Muscle layer of duodenum (tissue), 2 donors: Measurements from ENCODE around the gene SORBS1.
"Not testable (repeated sequence)": the region's sequence is repeated elsewhere in the genome, so short reads cannot be mapped to it uniquely, and the experiment has no call there.

ENCODE experiments used
- H3K27ac ChIP-seq: one replicate; pipeline ENCODE4 v1.7.0; 2013; ENCODE audit warnings: mild to moderate bottlenecking, low read length
- H3K27me3 ChIP-seq: one replicate; pipeline ENCODE4 v1.7.0; 2013; ENCODE audit warnings: low read depth, mild to moderate bottlenecking, control low read depth, low read length
- H3K36me3 ChIP-seq, 2 donors: one replicate each; pipeline ENCODE4 v1.7.0; 2013; ENCODE audit warnings: low read length in 2 of 2, control low read depth in 1 of 2, mild to moderate bottlenecking in 1 of 2; ENCODE audit not compliant: insufficient read depth in 2 of 2, control insufficient read depth in 1 of 2
- H3K4me1 ChIP-seq, 2 donors: one replicate each; pipeline ENCODE4 v1.7.0; 2013; ENCODE audit warnings: low read length in 2 of 2, mild to moderate bottlenecking in 2 of 2, control low read depth in 1 of 2, moderate library complexity in 1 of 2; ENCODE audit not compliant: insufficient read depth in 2 of 2, control insufficient read depth in 1 of 2
- H3K4me3 ChIP-seq, 2 donors: one replicate each; pipeline ENCODE4 v1.7.0; 2013; ENCODE audit warnings: low read length in 2 of 2, low read depth in 1 of 2, mild to moderate bottlenecking in 1 of 2
- H3K9me3 ChIP-seq, 2 donors: one replicate each; pipeline ENCODE4 v1.7.0; 2013; ENCODE audit warnings: low read length in 2 of 2, control low read depth in 1 of 2, mild to moderate bottlenecking in 1 of 2; ENCODE audit not compliant: control insufficient read depth in 1 of 2
- donor health status: healthy.

The SORBS1 gene

GRCh38 chr10:95350219-95350829, 210.8 kb downstream of the SORBS1 start:
- Histone ChIP-seq H3K4me3 (no peak overlapping the region), H3K4me1 (peaks cover 0 to 31% of the 10 kb centered on the region in 2 donors), H3K27me3 (no peaks in the 10 kb centered on the region), H3K9me3 (no peaks in the 10 kb centered on the region), H3K27ac (peak overlapping the region; percentile 18), H3K36me3 (peaks cover 27 to 53% of the 10 kb centered on the region in 2 donors)

GRCh38 chr10:95347402-95347766, 213.8 kb downstream of the SORBS1 start:
- H3K9me3 ChIP-seq, H3K27ac ChIP-seq, H3K27me3 ChIP-seq, H3K4me3 ChIP-seq: not testable (repeated sequence)
- Histone ChIP-seq H3K4me1 (peaks cover 0 to 28% of the 10 kb centered on the region in 2 donors), H3K36me3 (peaks cover 10 to 37% of the 10 kb centered on the region in 2 donors)

- Histone ChIP-seq H3K36me3 (peaks cover 10 to 36% of the 10 kb centered on the region in 2 donors), H3K27me3 (no peaks in the 10 kb centered on the region), H3K4me1 (peaks cover 0 to 31% of the 10 kb centered on the region in 2 donors), H3K4me3 (no peak overlapping the region), H3K9me3 (no peaks in the 10 kb centered on the region), H3K27ac (no peak overlapping the region)
These were observed 214.3 kb downstream of the SORBS1 start for GRCh38 chr10:95346715-95347401.

GRCh38 chr10:95343573-95343972, 217.6 kb downstream of the SORBS1 start:
- Histone ChIP-seq H3K4me1 (peaks cover 0 to 22% of the 10 kb centered on the region in 2 donors), H3K36me3 (peaks cover 14 to 37% of the 10 kb centered on the region in 2 donors), H3K27me3 (no peaks in the 10 kb centered on the region), H3K4me3 (no peak overlapping the region), H3K27ac (no peak overlapping the region), H3K9me3 (no peaks in the 10 kb centered on the region)

GRCh38 chr10:95341716-95342130, 219.4 kb downstream of the SORBS1 start:
- Histone ChIP-seq H3K36me3 (peaks cover 16 to 46% of the 10 kb centered on the region in 2 donors), H3K4me3 (no peak overlapping the region), H3K27me3 (no peaks in the 10 kb centered on the region), H3K27ac (peak overlapping the region; percentile 28), H3K4me1 (peaks cover 0 to 15% of the 10 kb centered on the region in 2 donors), H3K9me3 (no peaks in the 10 kb centered on the region)

- H3K4me1 ChIP-seq = peaks cover 3 to 29% of the 10 kb centered on the region in 2 donors
- no peaks in the 10 kb centered on the region for H3K27me3 ChIP-seq
- no peak overlapping the region for H3K4me3 ChIP-seq
- no peak overlapping the region for H3K27ac ChIP-seq
- no peaks in the 10 kb centered on the region for H3K9me3 ChIP-seq
- peaks cover 16 to 41% of the 10 kb centered on the region in 2 donors for H3K36me3 ChIP-seq
These were observed 221.3 kb downstream of the SORBS1 start for GRCh38 chr10:95339863-95340262.

- no peaks in the 10 kb centered on the region for H3K9me3 ChIP-seq
- H3K4me1 ChIP-seq = peaks cover 6 to 36% of the 10 kb centered on the region in 2 donors
- peaks cover 13 to 54% of the 10 kb centered on the region in 2 donors for H3K36me3 ChIP-seq
- H3K27me3 ChIP-seq = no peaks in the 10 kb centered on the region
- no peak overlapping the region for H3K27ac ChIP-seq
- H3K4me3 ChIP-seq = no peak overlapping the region
These were observed 223.6 kb downstream of the SORBS1 start for GRCh38 chr10:95337423-95338160.

- Histone ChIP-seq H3K9me3 (no peaks in the 10 kb centered on the region), H3K4me3 (no peak overlapping the region), H3K27ac (no peak overlapping the region), H3K27me3 (no peaks in the 10 kb centered on the region), H3K36me3 (peaks cover 13 to 56% of the 10 kb centered on the region in 2 donors), H3K4me1 (peaks cover 6 to 31% of the 10 kb centered on the region in 2 donors)
These were observed 224.5 kb downstream of the SORBS1 start for GRCh38 chr10:95336702-95337101.

- H3K27me3 ChIP-seq = no peaks in the 10 kb centered on the region
- H3K4me3 ChIP-seq = no peak overlapping the region
- H3K9me3 ChIP-seq = no peaks in the 10 kb centered on the region
- H3K4me1 ChIP-seq = peaks cover 6 to 26% of the 10 kb centered on the region in 2 donors
- H3K36me3 ChIP-seq = peaks cover 9 to 56% of the 10 kb centered on the region in 2 donors
- no peak overlapping the region for H3K27ac ChIP-seq
These were observed 225.1 kb downstream of the SORBS1 start for GRCh38 chr10:95335933-95336699.

- Histone ChIP-seq H3K4me1 (peaks cover 6 to 32% of the 10 kb centered on the region in 2 donors), H3K4me3 (no peak overlapping the region), H3K27me3 (no peaks in the 10 kb centered on the region), H3K9me3 (no peaks in the 10 kb centered on the region), H3K27ac (peak overlapping the region; percentile 83), H3K36me3 (peaks cover 7 to 46% of the 10 kb centered on the region in 2 donors)
These were observed 226.4 kb downstream of the SORBS1 start for GRCh38 chr10:95334805-95335144.
